ENCODE measurements around the gene TIMM13. TPM values are rescaled to one million over a fixed set of nuclear protein-coding genes. Genes with fewer than 3 reads are reported as not detected.

Gene TIMM13
- total RNA-seq, 4 donors from 2014 or later, result 10.8 to 54.9 (median 30.8) TPM

DNA sequence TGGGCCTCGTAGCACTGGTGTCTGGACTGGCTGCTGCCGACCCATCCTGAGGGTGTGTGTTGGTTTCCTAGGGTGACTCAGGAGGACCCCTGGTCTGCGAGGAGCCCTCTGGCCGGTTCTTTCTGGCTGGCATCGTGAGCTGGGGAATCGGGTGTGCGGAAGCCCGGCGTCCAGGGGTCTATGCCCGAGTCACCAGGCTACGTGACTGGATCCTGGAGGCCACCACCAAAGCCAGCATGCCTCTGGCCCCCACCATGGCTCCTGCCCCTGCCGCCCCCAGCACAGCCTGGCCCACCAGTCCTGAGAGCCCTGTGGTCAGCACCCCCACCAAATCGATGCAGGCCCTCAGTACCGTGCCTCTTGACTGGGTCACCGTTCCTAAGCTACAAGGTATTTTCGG is 13.8 kb downstream of the TIMM13 start:
- Histone ChIP-seq H3K27ac (no peak overlapping the region), H3K4me1 (no peaks in the 10 kb centered on the region), H3K36me3 (no peaks in the 10 kb centered on the region), H3K4me3 (no peak overlapping the region), H3K9me3 (no peaks in the 10 kb centered on the region), H3K27me3 (no peaks in the 10 kb centered on the region)
- intact Hi-C loops (cut with DNase I; ENCODE audit: low total_unique reads), result no loop called here
- no peak for TF ChIP-seq POLR2AphosphoS5 (IDR thresholded peaks at IDR 0.05)
- TF ChIP-seq POLR2A (IDR thresholded peaks at IDR 0.05), result no peak
- no peak for TF ChIP-seq EP300 (IDR thresholded peaks at IDR 0.05; ENCODE audit: low read depth)
- TF ChIP-seq, protein P1, sequence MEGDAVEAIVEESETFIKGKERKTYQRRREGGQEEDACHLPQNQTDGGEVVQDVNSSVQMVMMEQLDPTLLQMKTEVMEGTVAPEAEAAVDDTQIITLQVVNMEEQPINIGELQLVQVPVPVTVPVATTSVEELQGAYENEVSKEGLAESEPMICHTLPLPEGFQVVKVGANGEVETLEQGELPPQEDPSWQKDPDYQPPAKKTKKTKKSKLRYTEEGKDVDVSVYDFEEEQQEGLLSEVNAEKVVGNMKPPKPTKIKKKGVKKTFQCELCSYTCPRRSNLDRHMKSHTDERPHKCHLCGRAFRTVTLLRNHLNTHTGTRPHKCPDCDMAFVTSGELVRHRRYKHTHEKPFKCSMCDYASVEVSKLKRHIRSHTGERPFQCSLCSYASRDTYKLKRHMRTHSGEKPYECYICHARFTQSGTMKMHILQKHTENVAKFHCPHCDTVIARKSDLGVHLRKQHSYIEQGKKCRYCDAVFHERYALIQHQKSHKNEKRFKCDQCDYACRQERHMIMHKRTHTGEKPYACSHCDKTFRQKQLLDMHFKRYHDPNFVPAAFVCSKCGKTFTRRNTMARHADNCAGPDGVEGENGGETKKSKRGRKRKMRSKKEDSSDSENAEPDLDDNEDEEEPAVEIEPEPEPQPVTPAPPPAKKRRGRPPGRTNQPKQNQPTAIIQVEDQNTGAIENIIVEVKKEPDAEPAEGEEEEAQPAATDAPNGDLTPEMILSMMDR (IDR thresholded peaks at IDR 0.05), result no peak
- WGBS, 2 donors (ENCODE audit: low coverage in 1 of 2), result 85% methylated on average over 15 of the region's 16 CpGs; no CpG with 5 or more reads in 1 of the 2 donors
- DNase-seq, result no peak
- in situ Hi-C loops (cut with MboI; ENCODE audit: low pct_ligation_motif_present in 1 of 4, low pct_unique_long_range_greater_than_20kb in 1 of 4, low sequenced_read_pairs in 3 of 4), result no loop called here

DNA sequence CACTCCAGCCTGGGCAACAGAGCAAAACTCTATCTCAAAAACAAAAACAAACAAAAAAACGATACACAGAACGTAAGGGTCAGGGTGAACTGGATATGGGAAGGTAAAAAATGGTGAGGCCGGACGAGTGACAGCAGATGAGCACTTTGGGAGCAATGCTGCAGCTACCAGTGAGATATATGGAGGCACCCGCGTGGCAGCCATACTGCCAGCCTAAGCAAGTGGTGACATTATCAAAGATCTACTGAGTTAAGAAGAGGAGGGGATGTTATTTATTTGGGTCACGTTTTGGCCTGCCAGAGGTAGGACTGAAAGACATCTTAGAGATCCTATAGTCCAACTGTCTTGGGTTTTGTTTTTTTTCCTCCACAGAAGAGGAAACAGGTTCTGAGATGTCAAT is 14.2 kb downstream of the TIMM13 start:
- in situ Hi-C loops (cut with MboI; ENCODE audit: low pct_ligation_motif_present in 1 of 4, low pct_unique_long_range_greater_than_20kb in 1 of 4, low sequenced_read_pairs in 3 of 4), result no loop called here
- H3K27ac ChIP-seq, result no peak overlapping the region
- no peak overlapping the region for H3K4me3 ChIP-seq
- intact Hi-C loops (cut with DNase I; ENCODE audit: low total_unique reads), result no loop called here
- TF ChIP-seq POLR2AphosphoS5 (IDR thresholded peaks at IDR 0.05) (no peak), EP300 (IDR thresholded peaks at IDR 0.05; ENCODE audit: low read depth) (no peak), POLR2A (IDR thresholded peaks at IDR 0.05) (no peak)
- TF ChIP-seq, protein P1 (IDR thresholded peaks at IDR 0.05), result no peak
- no peaks in the 10 kb centered on the region for H3K36me3 ChIP-seq
- DNase-seq, result no peak
- H3K27me3 ChIP-seq, result no peaks in the 10 kb centered on the region
- no peaks in the 10 kb centered on the region for H3K9me3 ChIP-seq
- H3K4me1 ChIP-seq, result no peaks in the 10 kb centered on the region
- WGBS, 2 donors (ENCODE audit: low coverage in 1 of 2), result 60 to 61% methylated on average over 4 to 7 of the region's 7 CpGs

DNA sequence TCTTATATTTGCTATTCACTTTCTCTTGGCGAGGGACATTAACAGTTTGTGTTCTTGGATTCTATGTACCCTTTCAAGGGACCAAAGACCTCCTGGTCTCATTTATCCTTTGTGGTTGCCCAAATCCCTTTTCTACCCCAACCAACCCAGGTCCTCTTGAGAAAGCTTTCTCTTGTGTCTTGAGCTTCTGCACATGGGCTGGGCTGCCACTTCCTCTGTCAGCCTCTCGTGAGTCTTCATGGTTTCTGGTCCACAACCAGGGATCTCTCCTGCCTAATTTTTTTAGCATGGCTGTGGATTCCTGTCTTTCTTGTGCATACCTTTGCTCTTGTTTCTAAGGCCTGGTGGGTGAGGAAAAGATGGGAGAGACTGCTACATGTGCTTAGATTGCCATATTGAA is 14.9 kb downstream of the TIMM13 start:
- intact Hi-C loops (cut with DNase I; ENCODE audit: low total_unique reads), result no loop called here
- Histone ChIP-seq H3K27me3 (no peaks in the 10 kb centered on the region), H3K36me3 (no peaks in the 10 kb centered on the region), H3K27ac (no peak overlapping the region), H3K9me3 (no peaks in the 10 kb centered on the region), H3K4me3 (no peak overlapping the region), H3K4me1 (no peaks in the 10 kb centered on the region)
- DNase-seq, result no peak
- in situ Hi-C loops (cut with MboI; ENCODE audit: low pct_ligation_motif_present in 1 of 4, low pct_unique_long_range_greater_than_20kb in 1 of 4, low sequenced_read_pairs in 3 of 4), result no loop called here
- WGBS, 2 donors (ENCODE audit: low coverage in 1 of 2), result 28 to 47% methylated on average over 2 of the region's 2 CpGs
- TF ChIP-seq, protein P1 (IDR thresholded peaks at IDR 0.05), result no peak
- TF ChIP-seq POLR2AphosphoS5 (IDR thresholded peaks at IDR 0.05), result no peak
- TF ChIP-seq POLR2A (IDR thresholded peaks at IDR 0.05), result no peak
- no peak for TF ChIP-seq EP300 (IDR thresholded peaks at IDR 0.05; ENCODE audit: low read depth)

DNA sequence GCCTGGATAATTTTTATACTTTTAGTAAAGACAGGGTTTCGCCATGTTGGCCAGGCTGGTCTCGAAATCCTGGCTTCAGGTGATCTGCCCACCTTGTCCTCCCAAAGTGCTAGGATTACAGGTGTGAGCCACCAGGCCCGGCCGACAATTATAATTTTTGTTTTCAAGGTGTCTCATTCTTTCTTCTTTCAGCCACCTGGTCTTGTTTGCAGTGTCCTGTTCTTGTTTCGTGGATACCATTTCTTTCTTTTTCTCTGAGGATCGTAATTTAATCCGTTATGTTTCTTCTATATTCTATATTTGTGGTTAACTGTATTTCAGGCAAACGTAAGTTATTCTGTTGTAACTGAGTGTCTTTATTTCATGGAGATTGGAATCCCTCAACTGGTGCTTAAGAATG is 15.7 kb downstream of the TIMM13 start:
- intact Hi-C loops (cut with DNase I; ENCODE audit: low total_unique reads) (no loop called here), in situ Hi-C loops (cut with MboI; ENCODE audit: low pct_ligation_motif_present in 1 of 4, low pct_unique_long_range_greater_than_20kb in 1 of 4, low sequenced_read_pairs in 3 of 4) (no loop called here)
- no peak for DNase-seq
- Histone ChIP-seq H3K4me1 (no peaks in the 10 kb centered on the region), H3K9me3 (no peaks in the 10 kb centered on the region), H3K36me3 (no peaks in the 10 kb centered on the region), H3K27ac (no peak overlapping the region), H3K27me3 (no peaks in the 10 kb centered on the region), H3K4me3 (no peak overlapping the region)
- 78 to 91% methylated on average over 4 to 8 of the region's 8 CpGs for WGBS, 2 donors (ENCODE audit: low coverage in 1 of 2)
- TF ChIP-seq POLR2A (IDR thresholded peaks at IDR 0.05) (no peak), EP300 (IDR thresholded peaks at IDR 0.05; ENCODE audit: low read depth) (no peak), POLR2AphosphoS5 (IDR thresholded peaks at IDR 0.05) (no peak)
- TF ChIP-seq, protein P1 (IDR thresholded peaks at IDR 0.05), result no peak
